Astrocyte of the cerebellum (primary cell): Measurements from ENCODE around the gene TCF15.
"Not testable (repeated sequence)": the region's sequence is repeated elsewhere in the genome, so short reads cannot be mapped to it uniquely, and the experiment has no call there.

Experiments used
- DNase-seq: peaks from one replicate; pipeline ENCODE4 v3.0.0-alpha.2; 2011; ENCODE audit warnings: low read depth
- H3K4me3 ChIP-seq: 2 replicates; pipeline ENCODE4 v1.5.1; 2011; ENCODE audit warnings: mild to moderate bottlenecking, low read depth, low read length, moderate library complexity
- CTCF ChIP-seq: IDR thresholded peaks from 2 replicates; pipeline ENCODE4 v1.5.1; 2012; ENCODE audit warnings: low read length, low read depth, moderate library complexity, mild to moderate bottlenecking; ENCODE audit errors: missing control alignments
- in situ Hi-C: cut with HindIII; loops from 2 replicates; pipeline ENCODE4 v1.10.0; 2017; ENCODE audit warnings: low sequenced_read_pairs

The TCF15 gene

GRCh38 chr20:584161-584970 is 25.7 kb downstream of the TCF15 start:
- in situ Hi-C loops: no loop called here
- DNase-seq: no peak
- no peak for TF ChIP-seq CTCF
- no peak overlapping the region for H3K4me3 ChIP-seq

- no peak for TF ChIP-seq CTCF
- no peak for DNase-seq
- H3K4me3 ChIP-seq: no peak overlapping the region
- in situ Hi-C loops: no loop called here
These were observed 27.9 kb downstream of the TCF15 start for GRCh38 chr20:582204-582603.

GRCh38 chr20:578940-579690 is 31.0 kb downstream of the TCF15 start:
- H3K4me3 ChIP-seq, DNase-seq, in situ Hi-C loops: not testable (repeated sequence)

GRCh38 chr20:577167-577791 is 32.8 kb downstream of the TCF15 start:
- in situ Hi-C loops: no loop called here
- no peak for DNase-seq
- H3K4me3 ChIP-seq: no peak overlapping the region
- peak; percentile 33 for TF ChIP-seq CTCF

GRCh38 chr20:576156-576555 is 34.0 kb downstream of the TCF15 start:
- no peak for TF ChIP-seq CTCF
- H3K4me3 ChIP-seq: no peak overlapping the region
- no peak for DNase-seq

GRCh38 chr20:575230-575629 is 34.9 kb downstream of the TCF15 start:
- in situ Hi-C loops: no loop called here
- TF ChIP-seq CTCF: no peak
- H3K4me3 ChIP-seq: no peak overlapping the region
- DNase-seq: no peak

More at GRCh38 chr20:576156-576555, 34.0 kb downstream of the TCF15 start:
- in situ Hi-C loops: no loop called here
